NT2/D1 (cell line): ENCODE results near the gene PCSK9.

Experiments used
- SUZ12 ChIP-seq: IDR thresholded peaks from 2 replicates; pipeline ENCODE4 v1.6.1; 2011; ENCODE audit not compliant: insufficient read length, insufficient read depth; ENCODE audit errors: extremely low read depth
- YY1 ChIP-seq: IDR thresholded peaks from 2 replicates; pipeline ENCODE4 v1.6.1; 2011; ENCODE audit not compliant: insufficient read length, insufficient read depth
- ZNF274 ChIP-seq: IDR thresholded peaks from 2 replicates; pipeline ENCODE4 v1.6.1; 2011; ENCODE audit warnings: mild to moderate bottlenecking, low read depth, low read length

DNA sequence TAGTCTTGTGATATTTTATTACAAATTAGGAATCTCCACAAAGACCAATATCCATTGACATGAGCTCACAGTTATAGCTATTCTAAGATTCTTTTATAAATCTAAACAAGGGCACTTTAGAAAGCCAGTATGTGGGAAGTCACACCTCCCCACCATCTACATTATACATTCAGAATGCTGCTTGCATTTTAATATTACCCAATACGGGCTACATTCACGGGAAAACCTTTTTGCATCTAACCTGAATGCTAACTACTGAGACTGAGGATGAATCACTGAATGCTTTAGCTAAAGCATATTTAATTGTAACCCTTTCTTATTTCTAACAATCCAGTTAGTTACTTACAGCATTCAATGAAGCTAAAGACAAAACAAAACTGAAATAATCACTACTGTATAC lies 53.1 kb downstream of the PCSK9 start:
- TF ChIP-seq ZNF274 (no peak), SUZ12 (no peak), YY1 (no peak)
